HepG2 (cell line): ENCODE results near the gene UST. TPM values are rescaled to one million over a fixed set of nuclear protein-coding genes. Genes with fewer than 3 reads are reported as not detected.

Source experiments
- GLI4 ChIP-seq: sonication (generic); formaldehyde crosslinking; IDR thresholded peaks from 2 replicates; pipeline ENCODE4 v1.5.1; 2020; ENCODE audit warnings: missing genetic modification reagents, mild to moderate bottlenecking, moderate library complexity, borderline replicate concordance
- NFATC3 ChIP-seq: sonication (generic); formaldehyde crosslinking; IDR thresholded peaks from 2 replicates; pipeline ENCODE4 v1.5.1; 2020; ENCODE audit warnings: mild to moderate bottlenecking, missing genetic modification reagents
- RFXAP ChIP-seq: sonication (generic); formaldehyde crosslinking; IDR thresholded peaks from 2 replicates; pipeline ENCODE4 v1.4.0; 2020; ENCODE audit warnings: missing genetic modification reagents, borderline replicate concordance
- SALL1 ChIP-seq: sonication (generic); formaldehyde crosslinking; IDR thresholded peaks from 2 replicates; pipeline ENCODE4 v1.8.0; 2022; ENCODE audit warnings: mild to moderate bottlenecking, missing genetic modification reagents
- SMAD9 ChIP-seq: sonication (generic); formaldehyde crosslinking; IDR thresholded peaks from 2 replicates; pipeline ENCODE4 v1.5.1; 2020; ENCODE audit warnings: mild to moderate bottlenecking, missing genetic modification reagents
- SRSF4 ChIP-seq: fragments of 200-400 bp; formaldehyde crosslinking; IDR thresholded peaks from one replicate; pipeline ENCODE4 v1.6.1; 2018; ENCODE audit warnings: mild to moderate bottlenecking, low read depth, low read length, moderate library complexity; ENCODE audit not compliant: poor library complexity, severe bottlenecking
- ZBTB4 ChIP-seq: sonication (generic); formaldehyde crosslinking; IDR thresholded peaks from 2 replicates; pipeline ENCODE4 v1.4.0; 2020; ENCODE audit warnings: missing genetic modification reagents, mild to moderate bottlenecking, borderline replicate concordance
- ZHX1 ChIP-seq: sonication (generic); formaldehyde crosslinking; IDR thresholded peaks from 2 replicates; pipeline ENCODE4 v1.8.1; 2022; ENCODE audit warnings: low read depth, mild to moderate bottlenecking, missing genetic modification reagents
- ZNF530 ChIP-seq: sonication (generic); formaldehyde crosslinking; IDR thresholded peaks from 2 replicates; pipeline ENCODE4 v1.5.0; 2020; ENCODE audit warnings: low read depth, mild to moderate bottlenecking, missing genetic modification reagents
- ZNF639 ChIP-seq: conservative IDR thresholded peaks from 2 replicates; pipeline ENCODE4 v1.6.1; 2018; ENCODE audit warnings: missing genetic modification reagents
- ZNF841 ChIP-seq: sonication (generic); formaldehyde crosslinking; IDR thresholded peaks from 2 replicates; pipeline ENCODE4 v1.8.1; 2023; ENCODE audit warnings: missing genetic modification reagents, borderline replicate concordance
- polyA plus RNA-seq, 8 experiments: library from polyadenylated mRNA; depleted of rRNA in 3 of 8; stranded (reverse) in 7 of 8; unstranded in 1 of 8; fragments of >200 nt; fragmentation: Illumina TruSeq in 4 of 8; extraction: Trizol in 4 of 8; gene quantifications; 2 replicates each; pipeline versions ENCODE4 v1.2.1 to v1.2.3, GENCODE V29; 2011 to 2016; ENCODE audit warnings: low read depth in 4 of 8, missing spikeins in 1 of 8, mixed read lengths in 1 of 8; ENCODE audit not compliant: insufficient read depth in 1 of 8
- total RNA-seq, 5 experiments: library from RNA; depleted of rRNA; stranded (reverse); fragments of >200 nt; fragmentation: Illumina TruSeq; extraction: Trizol; gene quantifications; 2 replicates each; pipeline ENCODE4 v1.2.3, GENCODE V29; 2016; ENCODE audit warnings: low read depth in 1 of 5
- TF ChIP-seq, protein P1 (sequence below): sonication (generic); formaldehyde crosslinking; IDR thresholded peaks from 2 replicates; pipeline ENCODE4 v1.8.1; 2023; ENCODE audit warnings: mild to moderate bottlenecking, inconsistent platforms, moderate library complexity, missing genetic modification reagents, borderline replicate concordance
- TF ChIP-seq, protein P2 (sequence below): sonication (generic); formaldehyde crosslinking; conservative IDR thresholded peaks from 2 replicates; pipeline ENCODE4 v1.5.0; 2020; ENCODE audit warnings: missing genetic modification reagents
- TF ChIP-seq, protein P3 (sequence below): sonication (generic); formaldehyde crosslinking; IDR thresholded peaks from 2 replicates; pipeline ENCODE4 v1.4.0; 2020; ENCODE audit warnings: missing genetic modification reagents, mild to moderate bottlenecking, borderline replicate concordance
- TF ChIP-seq, protein P4 (sequence below): sonication (generic); formaldehyde crosslinking; IDR thresholded peaks from 2 replicates; pipeline ENCODE4 v1.4.0; 2020; ENCODE audit warnings: missing genetic modification reagents

UST gene
- total and polyA plus RNA-seq, 2 of the 13 experiments (the other 11 are each of a cell fraction or from before 2014, with no cell fraction given), result 0.27 TPM; not detected in 1

DNA sequence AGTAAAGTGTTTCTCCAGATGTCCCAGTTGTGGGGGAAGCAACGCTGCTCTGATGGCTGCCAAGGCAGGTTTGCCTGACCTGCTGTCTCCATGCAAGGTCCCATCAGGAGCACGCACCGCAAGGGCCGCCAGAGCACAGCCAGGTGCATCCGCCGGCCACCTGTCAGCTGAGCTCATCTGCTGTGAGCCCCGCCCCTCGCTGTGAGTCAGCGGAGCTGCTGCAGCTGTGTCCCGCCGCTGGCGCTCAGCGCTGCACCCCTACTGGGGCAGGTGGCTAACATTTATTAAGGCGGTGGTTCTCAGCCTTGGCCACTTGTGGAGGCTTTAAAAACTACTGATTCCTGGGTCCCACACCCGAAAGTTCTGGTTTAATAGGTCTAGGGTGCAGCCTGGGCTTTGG lies 225.7 kb downstream of the UST start (continued):
- TF ChIP-seq SALL1 (no peak; the same call in 1 of the 2 replicates), ZHX1 (no peak), SRSF4 (no peak), NFATC3 (CRISPR knock-in tag) (no peak), RFXAP (CRISPR knock-in tag) (no peak), ZBTB4 (CRISPR knock-in tag) (peak; percentile 85; the same call in 1 of the 2 replicates), ZNF841 (CRISPR knock-in tag) (no peak), ZNF530 (CRISPR knock-in tag) (no peak), ZNF639 (no peak), GLI4 (CRISPR knock-in tag) (no peak), SMAD9 (CRISPR knock-in tag) (no peak)
- TF ChIP-seq, protein P1, sequence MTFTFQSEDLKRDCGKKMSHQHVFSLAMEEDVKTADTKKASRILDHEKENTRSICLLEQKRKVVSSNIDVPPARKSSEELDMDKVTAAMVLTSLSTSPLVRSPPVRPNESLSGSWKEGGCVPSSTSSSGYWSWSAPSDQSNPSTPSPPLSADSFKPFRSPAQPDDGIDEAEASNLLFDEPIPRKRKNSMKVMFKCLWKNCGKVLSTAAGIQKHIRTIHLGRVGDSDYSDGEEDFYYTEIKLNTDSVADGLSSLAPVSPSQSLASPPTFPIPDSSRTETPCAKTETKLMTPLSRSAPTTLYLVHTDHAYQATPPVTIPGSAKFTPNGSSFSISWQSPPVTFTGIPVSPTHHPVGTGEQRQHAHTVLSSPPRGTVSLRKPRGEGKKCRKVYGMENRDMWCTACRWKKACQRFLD, result no peak
- TF ChIP-seq, protein P2, sequence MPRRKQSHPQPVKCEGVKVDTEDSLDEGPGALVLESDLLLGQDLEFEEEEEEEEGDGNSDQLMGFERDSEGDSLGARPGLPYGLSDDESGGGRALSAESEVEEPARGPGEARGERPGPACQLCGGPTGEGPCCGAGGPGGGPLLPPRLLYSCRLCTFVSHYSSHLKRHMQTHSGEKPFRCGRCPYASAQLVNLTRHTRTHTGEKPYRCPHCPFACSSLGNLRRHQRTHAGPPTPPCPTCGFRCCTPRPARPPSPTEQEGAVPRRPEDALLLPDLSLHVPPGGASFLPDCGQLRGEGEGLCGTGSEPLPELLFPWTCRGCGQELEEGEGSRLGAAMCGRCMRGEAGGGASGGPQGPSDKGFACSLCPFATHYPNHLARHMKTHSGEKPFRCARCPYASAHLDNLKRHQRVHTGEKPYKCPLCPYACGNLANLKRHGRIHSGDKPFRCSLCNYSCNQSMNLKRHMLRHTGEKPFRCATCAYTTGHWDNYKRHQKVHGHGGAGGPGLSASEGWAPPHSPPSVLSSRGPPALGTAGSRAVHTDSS (CRISPR knock-in tag), result no peak
- TF ChIP-seq, protein P3, sequence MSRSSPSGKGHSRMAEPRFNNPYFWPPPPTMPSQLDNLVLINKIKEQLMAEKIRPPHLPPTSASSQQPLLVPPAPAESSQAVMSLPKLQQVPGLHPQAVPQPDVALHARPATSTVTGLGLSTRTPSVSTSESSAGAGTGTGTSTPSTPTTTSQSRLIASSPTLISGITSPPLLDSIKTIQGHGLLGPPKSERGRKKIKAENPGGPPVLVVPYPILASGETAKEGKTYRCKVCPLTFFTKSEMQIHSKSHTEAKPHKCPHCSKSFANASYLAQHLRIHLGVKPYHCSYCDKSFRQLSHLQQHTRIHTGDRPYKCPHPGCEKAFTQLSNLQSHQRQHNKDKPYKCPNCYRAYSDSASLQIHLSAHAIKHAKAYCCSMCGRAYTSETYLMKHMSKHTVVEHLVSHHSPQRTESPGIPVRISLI (CRISPR knock-in tag), result no peak
- TF ChIP-seq, protein P4, sequence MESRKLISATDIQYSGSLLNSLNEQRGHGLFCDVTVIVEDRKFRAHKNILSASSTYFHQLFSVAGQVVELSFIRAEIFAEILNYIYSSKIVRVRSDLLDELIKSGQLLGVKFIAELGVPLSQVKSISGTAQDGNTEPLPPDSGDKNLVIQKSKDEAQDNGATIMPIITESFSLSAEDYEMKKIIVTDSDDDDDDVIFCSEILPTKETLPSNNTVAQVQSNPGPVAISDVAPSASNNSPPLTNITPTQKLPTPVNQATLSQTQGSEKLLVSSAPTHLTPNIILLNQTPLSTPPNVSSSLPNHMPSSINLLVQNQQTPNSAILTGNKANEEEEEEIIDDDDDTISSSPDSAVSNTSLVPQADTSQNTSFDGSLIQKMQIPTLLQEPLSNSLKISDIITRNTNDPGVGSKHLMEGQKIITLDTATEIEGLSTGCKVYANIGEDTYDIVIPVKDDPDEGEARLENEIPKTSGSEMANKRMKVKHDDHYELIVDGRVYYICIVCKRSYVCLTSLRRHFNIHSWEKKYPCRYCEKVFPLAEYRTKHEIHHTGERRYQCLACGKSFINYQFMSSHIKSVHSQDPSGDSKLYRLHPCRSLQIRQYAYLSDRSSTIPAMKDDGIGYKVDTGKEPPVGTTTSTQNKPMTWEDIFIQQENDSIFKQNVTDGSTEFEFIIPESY (CRISPR knock-in tag), result peak; percentile 99
